ENCODE data around the gene SERPINI2. TPM values are rescaled to one million over a fixed set of nuclear protein-coding genes. Genes with fewer than 3 reads are reported as not detected.

SERPINI2 gene
- polyA plus RNA-seq, 1 experiment: not detected

DNA sequence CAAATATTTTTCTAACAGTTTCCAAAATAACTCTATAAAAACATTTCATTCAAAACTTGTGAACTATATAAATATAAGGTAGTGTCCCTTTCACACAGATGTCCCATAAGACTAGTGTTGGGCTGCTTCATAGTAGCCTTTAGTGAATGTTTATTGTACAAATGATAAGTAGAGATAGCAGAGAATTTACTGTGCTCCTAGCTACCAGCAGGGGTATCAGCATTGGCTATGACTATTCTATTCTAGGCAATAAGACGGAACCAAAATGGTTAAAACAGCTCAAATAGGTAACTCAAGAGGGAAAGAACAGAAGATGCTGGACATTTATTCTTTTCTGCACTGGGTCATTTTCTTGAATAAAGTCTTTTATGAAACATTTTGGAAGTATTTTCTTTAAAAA is 22.6 kb downstream of the SERPINI2 start:
- POLR2A ChIA-PET: no interaction called here
- no peaks in the 10 kb centered on the region for H3K36me3 ChIP-seq (ENCODE audit: control insufficient read depth, insufficient read depth, low read length)
- H3K4me3 ChIP-seq (ENCODE audit: low read depth, low read length): no peak overlapping the region
- TF ChIP-seq, protein P1, sequence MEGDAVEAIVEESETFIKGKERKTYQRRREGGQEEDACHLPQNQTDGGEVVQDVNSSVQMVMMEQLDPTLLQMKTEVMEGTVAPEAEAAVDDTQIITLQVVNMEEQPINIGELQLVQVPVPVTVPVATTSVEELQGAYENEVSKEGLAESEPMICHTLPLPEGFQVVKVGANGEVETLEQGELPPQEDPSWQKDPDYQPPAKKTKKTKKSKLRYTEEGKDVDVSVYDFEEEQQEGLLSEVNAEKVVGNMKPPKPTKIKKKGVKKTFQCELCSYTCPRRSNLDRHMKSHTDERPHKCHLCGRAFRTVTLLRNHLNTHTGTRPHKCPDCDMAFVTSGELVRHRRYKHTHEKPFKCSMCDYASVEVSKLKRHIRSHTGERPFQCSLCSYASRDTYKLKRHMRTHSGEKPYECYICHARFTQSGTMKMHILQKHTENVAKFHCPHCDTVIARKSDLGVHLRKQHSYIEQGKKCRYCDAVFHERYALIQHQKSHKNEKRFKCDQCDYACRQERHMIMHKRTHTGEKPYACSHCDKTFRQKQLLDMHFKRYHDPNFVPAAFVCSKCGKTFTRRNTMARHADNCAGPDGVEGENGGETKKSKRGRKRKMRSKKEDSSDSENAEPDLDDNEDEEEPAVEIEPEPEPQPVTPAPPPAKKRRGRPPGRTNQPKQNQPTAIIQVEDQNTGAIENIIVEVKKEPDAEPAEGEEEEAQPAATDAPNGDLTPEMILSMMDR (IDR thresholded peaks at IDR 0.05; ENCODE audit: insufficient read depth, low read depth, low read length): no peak
- H3K27me3 ChIP-seq (ENCODE audit: control insufficient read depth, insufficient read depth, low read length): no peaks in the 10 kb centered on the region
- CTCF ChIA-PET: no interaction called here
- DNase-seq (ENCODE audit: low read depth): no peak

DNA sequence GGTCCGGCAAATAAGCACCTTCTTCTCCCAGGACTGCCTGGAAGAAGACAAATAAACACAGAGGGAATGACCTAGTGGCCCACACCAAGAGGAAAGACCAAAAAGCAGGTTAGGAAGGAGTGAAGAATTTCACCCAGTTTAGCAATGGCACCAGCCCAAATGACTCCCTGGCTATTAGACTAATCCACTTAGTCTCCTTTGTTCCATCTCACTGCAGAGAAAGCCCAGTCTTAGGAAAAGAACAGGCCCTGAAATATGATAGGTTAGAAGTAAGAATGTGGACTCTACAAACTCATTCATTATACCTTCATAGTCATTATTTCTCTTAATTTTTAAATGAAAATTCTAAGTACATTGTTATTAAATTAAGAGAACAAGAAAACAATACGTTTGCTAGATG is 23.2 kb downstream of the SERPINI2 start:
- Histone ChIP-seq H3K36me3 (ENCODE audit: control insufficient read depth, insufficient read depth, low read length) (no peaks in the 10 kb centered on the region), H3K4me3 (ENCODE audit: low read depth, low read length) (no peak overlapping the region), H3K27me3 (ENCODE audit: control insufficient read depth, insufficient read depth, low read length) (no peaks in the 10 kb centered on the region)
- ChIA-PET CTCF (no interaction called here), POLR2A (no interaction called here)
- DNase-seq (ENCODE audit: low read depth): no peak
- TF ChIP-seq, protein P1 (IDR thresholded peaks at IDR 0.05; ENCODE audit: insufficient read depth, low read depth, low read length): no peak

DNA sequence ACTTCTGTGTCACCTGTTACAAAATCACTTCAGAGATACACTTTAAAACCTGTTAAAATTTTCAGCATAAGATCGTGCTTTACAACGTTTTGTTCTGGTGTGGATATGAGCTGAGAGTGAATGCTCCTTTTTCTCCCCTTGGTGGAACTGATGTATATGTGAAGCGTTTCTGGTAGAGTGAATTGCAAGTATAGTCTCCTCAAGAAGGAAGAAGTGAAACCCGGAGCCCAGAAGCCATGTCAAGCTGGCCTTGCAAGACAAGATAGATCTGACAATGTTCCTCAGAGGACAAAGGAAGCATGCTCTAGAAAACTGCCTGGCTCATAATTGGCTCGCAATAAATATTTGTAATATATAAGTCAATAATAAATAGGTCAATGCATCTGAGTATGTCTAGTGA is 23.6 kb downstream of the SERPINI2 start:
- DNase-seq (ENCODE audit: low read depth): no peak
- Histone ChIP-seq H3K4me3 (ENCODE audit: low read depth, low read length) (no peak overlapping the region), H3K27me3 (ENCODE audit: control insufficient read depth, insufficient read depth, low read length) (no peaks in the 10 kb centered on the region), H3K36me3 (ENCODE audit: control insufficient read depth, insufficient read depth, low read length) (no peaks in the 10 kb centered on the region)
- POLR2A ChIA-PET: no interaction called here
- TF ChIP-seq, protein P1 (IDR thresholded peaks at IDR 0.05; ENCODE audit: insufficient read depth, low read depth, low read length): no peak
- CTCF ChIA-PET: no interaction called here

DNA sequence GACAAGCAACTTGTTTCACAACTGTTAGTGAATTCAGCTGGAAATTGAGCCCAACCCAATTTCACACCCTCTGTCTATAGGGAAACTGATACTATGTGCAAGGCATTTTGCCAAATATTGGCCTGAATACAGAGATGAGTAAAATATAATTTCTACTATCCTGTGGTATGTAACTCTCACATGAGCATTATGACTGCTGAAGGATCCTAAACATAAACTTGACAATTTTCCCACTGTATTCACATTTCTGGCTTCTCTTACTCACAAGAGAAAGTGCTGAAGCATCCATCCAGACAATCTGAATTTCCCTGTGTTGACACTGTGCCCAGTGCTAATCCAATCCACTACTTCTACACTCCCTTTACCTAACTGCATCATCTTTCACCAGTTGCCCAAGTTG is 28.4 kb downstream of the SERPINI2 start:
- DNase-seq (ENCODE audit: low read depth): no peak
- H3K36me3 ChIP-seq (ENCODE audit: control insufficient read depth, insufficient read depth, low read length): no peaks in the 10 kb centered on the region
- ChIA-PET CTCF (interaction anchor here (0.6 kb wide), 1 partner anchor 566 kb away, joined by 3 read pairs; no protein-coding TSS in a partner anchor), POLR2A (no interaction called here)
- H3K4me3 ChIP-seq (ENCODE audit: low read depth, low read length): no peak overlapping the region
- TF ChIP-seq, protein P1 (IDR thresholded peaks at IDR 0.05; ENCODE audit: insufficient read depth, low read depth, low read length): no peak
- H3K27me3 ChIP-seq (ENCODE audit: control insufficient read depth, insufficient read depth, low read length): no peaks in the 10 kb centered on the region

DNA sequence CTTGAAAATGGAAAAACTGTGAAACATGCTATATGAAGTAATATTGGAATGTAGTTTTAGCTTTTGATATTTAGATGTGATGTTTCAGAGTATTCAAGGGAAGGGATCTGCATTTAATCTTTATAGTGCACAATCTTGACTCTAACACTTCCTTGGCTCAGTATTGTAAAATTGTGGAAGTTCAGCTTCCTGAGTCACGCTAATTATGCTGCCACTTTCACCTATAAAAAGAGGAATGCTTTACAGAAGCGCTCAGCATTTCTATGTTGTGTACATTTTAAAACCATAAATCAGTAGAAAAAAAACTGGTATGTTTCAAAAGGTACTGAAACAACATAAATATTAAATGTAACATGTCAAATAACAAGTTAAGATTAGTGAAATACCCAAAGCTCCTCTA is 32.6 kb downstream of the SERPINI2 start:
- ChIA-PET POLR2A (no interaction called here), CTCF (no interaction called here)
- no peaks in the 10 kb centered on the region for H3K27me3 ChIP-seq (ENCODE audit: control insufficient read depth, insufficient read depth, low read length)
- no peak for DNase-seq (ENCODE audit: low read depth)
- no peaks in the 10 kb centered on the region for H3K36me3 ChIP-seq (ENCODE audit: control insufficient read depth, insufficient read depth, low read length)
- TF ChIP-seq, protein P1 (IDR thresholded peaks at IDR 0.05; ENCODE audit: insufficient read depth, low read depth, low read length): no peak
- no peak overlapping the region for H3K4me3 ChIP-seq (ENCODE audit: low read depth, low read length)

Data from BJ (cell line).